GM18873 (cell line): ENCODE data around the gene C1orf198.

Source experiments
- ATAC-seq: cut with Tn5 transposase; IDR thresholded peaks from one replicate; pipeline ENCODE4 v1.9.1; 2021; ENCODE audit warnings: mild to moderate bottlenecking, moderate library complexity, moderate number of reproducible peaks; ENCODE audit not compliant: unreplicated experiment, low FRiP score

C1orf198 gene

DNA sequence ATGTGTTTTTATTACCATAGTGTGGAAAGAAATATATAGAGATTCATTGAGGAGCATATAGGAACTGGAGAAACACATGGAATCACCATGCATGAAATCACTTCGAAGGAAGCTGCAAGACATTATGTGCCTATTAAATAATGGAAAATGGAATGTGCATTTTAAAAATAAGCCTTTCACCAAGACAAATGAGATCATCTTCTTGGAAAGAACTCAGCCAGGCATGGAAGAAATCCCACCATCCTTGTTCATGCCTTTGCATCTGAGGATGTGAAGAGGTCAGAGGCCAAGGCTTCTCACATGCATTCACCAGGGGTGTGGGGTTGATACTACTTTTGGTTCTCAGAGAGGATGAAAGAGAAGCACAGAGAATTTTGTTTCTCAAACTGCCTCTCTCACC lies 50.0 kb downstream of the C1orf198 start:
- no peak for ATAC-seq

DNA sequence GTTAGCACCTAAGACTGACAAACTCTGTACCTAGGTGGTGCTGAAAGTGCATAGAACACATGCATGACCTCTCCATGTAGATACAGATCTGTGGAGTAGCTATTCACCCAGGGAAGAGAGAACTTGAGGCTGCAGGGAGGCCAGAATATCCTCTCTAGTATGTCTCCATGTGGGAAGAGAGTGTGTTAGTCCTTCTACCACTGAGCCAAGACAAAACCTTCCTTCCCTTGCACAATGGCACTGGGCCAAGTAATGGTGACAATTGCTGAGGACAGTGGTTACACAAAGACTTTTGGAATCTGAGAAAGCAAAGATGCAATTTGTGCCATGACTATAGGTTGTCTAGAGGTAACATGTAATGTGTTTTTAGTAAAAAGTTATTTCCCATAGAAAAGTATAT lies 52.3 kb downstream of the C1orf198 start:
- ATAC-seq, result no peak

DNA sequence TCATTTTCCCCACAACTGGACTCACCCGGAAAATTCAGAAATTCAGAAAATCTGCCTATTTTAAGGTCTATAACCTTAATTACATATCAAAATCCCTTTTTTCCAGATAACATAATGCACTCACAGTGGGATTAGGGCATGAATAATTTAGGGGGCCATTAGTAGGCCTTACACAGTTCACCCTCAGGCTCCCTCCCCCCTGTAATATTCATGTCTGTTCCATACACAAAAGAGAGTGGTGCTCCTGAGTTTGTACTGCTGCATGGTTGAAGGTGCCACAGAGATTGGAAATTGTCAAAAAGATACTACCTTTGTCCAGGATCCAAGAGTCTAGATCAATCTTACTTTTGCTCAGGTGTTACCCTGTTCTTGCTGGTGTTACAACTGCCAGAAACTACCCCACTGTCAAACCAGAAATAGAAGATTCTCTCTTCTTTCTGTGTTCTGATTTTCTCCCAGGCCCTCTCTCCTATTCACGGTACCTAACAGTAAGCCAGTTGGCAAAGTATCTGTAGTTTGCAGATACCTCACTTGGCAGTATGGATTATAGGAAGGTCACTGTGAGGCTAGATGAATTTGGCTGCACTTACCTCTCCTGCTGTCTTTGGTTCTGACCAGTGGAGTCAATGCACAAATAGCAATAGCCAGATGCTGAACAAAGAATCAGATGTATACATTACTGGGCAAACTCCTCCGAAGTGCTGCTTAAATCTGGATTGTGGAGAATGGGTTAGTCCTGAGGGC lies 53.2 kb downstream of the C1orf198 start:
- ATAC-seq, result no peak

DNA sequence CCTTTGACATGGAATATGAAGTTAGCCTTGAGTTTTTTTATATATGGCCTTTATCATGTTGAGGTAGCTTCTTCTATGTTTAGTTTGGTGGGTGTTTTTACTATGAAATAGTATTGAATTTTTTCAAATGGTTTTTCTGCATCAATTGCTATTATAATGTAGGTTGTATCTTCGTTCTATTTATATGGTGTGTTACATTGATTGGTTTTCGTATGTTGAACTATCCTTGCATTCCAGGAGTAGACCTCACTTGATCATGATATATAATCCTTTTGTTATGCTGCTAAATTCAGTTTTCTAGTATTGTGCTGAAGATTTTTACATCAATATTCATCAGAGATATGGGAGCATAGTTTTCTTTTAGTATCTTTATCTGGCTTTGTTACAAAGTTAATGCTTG lies 55.8 kb downstream of the C1orf198 start:
- ATAC-seq, result no peak

DNA sequence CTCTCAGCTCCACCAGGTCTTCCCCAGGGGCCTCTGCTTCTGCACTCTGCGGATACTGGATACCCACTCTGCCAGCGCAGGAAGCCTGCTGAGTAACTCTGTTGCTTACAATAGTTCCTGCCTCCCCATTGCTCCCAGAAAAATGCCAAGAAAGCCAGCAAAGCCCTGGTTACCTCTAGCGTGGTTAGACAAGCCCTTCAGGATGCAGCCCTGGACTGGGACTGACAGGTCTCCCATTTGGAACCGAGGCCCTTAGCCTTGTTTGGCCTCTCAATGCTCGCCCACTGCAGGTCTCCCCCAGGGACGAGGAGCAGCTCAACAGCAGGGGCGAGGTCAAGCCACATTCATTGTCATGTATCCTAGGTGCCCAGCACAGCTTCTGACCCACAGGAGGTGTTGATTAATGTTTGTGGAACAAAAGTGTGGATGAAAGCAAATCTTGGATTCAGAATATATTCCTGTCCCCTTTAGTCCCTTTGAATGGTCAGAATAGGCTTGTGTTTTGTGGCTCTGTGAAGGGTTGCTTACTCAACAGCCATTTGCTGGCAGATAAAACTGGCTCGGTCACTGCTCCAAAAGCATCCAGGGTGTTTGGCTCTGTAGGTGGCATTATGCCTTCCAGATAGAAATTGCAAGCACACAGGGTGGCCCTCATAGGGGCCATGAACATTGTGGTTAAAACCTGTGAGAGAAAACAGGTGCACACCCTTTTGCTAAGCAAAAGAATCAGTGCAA lies 58.9 kb downstream of the C1orf198 start:
- ATAC-seq, result no peak

DNA sequence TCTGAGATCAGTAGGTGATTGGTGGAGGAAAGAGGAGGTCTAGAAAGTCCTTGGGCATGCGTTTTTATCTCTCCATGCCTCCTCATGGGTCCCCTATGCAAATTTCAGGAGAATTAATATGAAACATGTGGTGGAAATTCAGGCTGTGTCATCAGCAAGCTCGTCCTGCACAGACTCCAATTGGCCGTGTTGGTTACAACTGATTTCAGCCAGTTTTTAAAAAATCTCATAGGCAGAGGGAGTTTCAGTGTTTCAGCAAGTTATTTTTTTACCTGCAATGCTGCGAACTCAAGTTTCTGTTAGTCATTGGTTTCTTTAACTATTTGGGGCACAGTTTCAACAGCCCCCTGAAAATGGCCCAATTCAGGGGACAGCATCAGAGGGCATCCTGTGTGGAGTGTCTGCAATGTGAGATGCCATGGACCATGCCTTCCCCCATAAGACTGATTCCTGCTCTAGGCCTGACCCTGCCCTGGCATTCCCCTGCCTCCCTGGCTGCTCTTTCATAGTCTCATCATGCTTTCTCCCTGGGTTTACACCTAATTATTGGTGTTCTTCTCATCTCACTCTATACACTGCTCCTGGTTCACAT lies 59.9 kb downstream of the C1orf198 start:
- ATAC-seq, result no peak

DNA sequence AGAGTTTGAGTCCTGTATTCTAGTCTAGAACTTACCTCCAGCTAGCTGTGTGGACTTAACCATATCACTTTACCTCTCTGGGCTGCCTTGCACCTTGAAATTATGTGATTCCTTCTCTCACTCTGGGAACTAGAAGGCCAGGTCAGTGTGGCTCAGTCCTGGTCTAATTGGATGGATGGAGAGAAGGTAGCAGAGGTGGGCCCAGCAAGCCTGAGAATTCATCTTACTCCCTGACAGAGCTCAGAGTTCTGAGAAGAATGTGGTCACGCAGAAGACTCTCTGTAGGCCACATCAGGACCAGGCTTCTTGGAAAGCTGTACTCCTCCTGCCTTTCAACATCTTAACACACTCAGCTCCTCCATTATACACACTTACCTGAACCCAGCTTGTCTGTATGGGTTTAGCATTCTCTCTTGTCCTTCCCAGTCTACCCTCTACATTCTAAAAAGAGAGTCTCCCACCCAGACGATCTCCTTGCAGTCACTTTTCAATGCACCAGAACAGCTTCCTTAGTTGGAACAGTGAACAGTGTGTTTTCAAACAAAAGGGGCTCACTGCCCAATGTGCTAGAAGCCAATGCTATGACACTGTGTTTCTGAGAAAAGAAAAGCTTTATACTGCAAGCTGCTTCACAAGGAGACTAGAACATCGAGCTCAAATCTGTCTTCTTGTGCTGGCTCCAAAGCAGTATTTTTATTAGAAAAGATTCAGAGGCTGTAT lies 60.6 kb downstream of the C1orf198 start:
- ATAC-seq, result no peak

DNA sequence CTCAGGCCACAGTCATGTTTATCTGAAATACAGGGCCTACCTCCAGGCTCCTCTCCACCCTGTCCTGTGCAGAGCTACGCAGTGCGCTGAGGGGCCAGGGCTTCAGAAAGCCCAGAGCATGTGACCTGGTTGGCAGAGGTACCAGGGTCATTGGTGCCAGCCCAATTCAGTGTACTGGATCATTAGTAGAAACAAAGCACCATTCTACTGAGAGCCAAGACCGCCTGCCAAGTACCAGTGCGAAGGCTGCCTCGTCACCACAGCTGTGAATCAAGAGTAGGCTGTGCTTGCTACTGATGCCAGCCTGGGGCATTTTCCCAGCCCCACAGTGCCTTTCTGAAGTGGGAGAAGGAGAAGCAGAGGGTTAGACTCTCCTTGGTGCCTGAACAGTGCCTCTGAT lies 61.3 kb downstream of the C1orf198 start:
- ATAC-seq, result no peak

DNA sequence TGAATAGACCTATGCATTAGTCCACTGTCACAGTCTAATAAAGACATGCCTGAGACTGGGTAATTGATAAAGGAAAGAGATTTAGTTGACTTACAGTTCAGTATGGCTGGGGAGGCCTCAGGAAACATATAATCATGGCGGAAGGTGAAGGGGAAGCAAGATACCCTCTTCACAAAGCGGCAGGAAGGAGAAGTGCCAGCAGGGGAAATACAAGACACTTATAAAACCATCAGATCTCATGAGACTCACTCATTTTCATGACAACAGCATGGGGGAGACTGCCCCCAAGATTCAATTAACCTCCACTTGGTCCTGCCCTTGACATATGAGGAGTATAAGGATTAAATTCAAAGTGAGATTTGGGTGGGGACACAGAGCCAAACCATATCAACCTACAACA lies 61.8 kb downstream of the C1orf198 start:
- no peak for ATAC-seq

DNA sequence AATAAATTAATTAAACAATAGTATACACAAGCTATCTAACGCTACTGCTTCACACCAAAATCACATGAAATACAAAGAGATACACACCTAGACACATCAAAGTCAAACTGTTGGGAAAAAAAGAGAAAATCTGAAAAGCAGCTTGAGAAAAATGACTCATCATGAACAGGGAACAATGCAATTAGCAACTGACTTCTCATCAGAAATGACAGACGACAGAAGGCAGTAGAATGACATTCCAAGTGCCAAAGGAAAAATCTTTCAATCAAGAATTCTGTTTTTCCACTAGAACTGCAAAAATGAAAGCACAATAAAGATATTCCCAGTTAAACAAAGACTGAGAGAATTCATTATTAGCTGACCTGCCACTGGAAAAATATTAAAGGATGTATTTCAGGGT lies 63.9 kb downstream of the C1orf198 start:
- no peak for ATAC-seq

DNA sequence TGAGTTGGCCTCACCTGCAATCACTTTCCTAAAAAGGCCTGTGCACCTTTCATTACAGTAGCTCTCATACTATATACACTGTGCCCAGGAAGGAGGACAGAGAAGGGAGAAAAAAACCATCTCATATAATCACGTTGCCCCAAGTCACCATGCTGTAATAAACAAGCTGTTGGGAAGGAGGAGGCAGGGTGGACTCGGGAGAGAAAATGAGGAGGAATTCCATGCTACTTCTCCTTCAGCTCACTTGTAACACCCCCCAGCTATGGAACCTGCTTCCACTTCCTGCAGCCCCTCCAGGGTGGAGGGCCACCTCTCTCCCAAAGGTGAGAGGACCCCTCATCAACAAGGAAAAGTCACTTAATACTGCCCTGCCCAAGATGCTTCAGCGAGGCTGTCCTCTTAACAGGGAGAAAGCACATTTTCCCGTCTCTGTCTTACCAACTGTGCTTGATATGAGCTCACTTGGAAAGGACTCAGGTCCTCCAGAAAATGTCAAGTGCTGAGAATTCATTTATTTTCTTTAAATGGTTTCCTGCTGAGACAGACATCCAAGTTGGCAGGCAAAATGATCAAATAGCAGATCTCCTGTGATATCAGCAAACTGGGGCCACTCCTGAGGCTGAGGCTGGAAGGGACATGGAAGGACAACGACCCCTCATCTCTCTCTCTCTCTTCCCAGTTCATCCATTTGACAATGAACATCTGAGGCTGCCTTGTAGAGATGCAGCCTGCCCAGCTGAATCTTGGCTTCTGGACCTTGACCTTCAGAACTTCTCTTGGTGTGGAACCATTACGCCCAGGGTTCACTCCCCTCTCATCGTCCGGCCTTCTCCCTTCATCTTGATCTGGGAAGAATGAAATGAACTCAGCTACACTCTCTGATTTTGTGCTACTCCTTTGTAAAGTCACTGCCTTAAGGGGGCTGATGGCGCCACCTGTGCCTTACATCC lies 67.2 kb downstream of the C1orf198 start:
- no peak for ATAC-seq

DNA sequence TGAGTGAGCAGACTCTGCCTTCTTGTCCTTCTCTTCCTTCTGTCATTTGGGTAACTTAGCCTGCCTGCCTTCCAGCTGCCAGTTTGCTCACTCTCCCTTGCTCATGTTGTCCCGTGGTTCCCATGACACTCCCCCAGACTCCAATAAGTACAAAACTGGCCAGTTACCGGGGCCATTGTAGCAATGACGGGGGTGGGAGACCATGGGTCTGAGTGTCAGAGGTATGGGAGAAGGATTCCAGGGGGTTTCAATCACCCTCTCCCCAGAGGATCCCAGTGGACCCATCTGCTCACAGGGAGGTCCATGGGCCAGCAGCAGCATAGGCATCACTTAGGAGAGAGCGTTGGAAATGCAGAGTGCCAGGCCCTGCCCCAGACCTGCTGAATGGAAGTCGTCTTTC lies 69.8 kb downstream of the C1orf198 start:
- no peak for ATAC-seq

DNA sequence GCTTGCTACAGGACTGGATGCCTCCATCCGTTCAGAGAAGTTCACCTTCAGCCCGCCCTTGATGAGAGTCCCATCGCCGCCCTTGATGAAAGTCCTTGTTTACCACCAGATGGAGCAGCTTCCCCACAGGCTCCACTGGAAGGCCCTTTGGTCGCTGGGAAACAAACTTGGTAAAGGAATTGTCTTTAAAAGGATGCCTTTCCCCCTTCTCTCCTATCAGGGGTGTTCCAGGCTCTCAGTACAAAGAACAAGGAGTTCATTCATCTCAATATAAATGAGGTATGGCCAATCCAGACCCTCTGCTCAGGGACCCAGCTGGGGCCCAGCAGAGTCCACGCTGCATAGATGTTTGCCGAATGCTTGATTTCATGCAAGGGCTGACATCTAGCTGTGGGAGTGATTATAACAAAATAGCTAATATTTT lies 70.4 kb downstream of the C1orf198 start:
- ATAC-seq, result no peak

DNA sequence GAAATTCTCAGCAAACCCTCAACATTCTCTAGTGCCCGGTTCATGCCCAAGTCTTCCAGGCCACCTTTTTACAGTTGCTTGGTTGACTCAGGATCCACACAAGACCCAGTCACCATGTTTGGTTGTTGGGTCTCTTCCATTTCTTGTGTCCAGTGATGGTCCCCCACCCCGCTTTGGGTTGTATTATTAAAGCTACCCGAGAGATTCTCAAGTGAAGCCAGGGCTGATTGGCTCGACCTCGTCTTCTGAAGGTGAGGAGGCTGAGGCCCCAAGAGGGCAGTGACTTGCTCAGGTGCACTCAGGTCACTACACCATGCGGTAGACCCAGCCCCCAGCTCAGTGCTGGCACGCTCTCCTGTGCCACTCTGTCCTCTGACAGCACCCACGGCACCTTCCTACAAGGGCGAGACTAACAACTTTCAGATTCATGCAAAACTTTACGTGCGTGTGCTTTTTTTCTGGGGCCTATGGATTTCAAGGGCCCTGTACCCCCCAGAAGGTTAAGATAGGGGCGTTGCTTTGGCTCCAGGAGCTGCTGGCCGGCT lies 70.9 kb downstream of the C1orf198 start:
- no peak for ATAC-seq

DNA sequence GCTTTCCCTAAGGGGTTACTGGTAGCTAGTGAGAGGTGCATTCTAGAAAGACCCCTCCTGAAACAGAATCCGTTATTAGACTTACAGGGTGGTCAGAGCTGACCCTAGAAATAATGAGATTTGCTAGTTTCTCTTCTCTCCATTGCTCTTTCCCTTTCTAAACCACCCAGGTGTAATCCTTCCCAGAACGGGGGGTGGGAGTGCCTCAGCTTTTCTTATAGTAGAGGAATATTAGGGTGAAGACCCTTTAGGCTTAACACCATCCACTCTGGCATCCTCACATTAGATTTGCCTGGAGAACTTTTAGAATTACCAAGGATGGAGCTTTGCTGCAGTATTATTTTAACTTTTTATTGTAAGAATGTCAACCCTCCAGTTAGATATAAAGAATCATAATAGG lies 71.7 kb downstream of the C1orf198 start:
- no peak for ATAC-seq

DNA sequence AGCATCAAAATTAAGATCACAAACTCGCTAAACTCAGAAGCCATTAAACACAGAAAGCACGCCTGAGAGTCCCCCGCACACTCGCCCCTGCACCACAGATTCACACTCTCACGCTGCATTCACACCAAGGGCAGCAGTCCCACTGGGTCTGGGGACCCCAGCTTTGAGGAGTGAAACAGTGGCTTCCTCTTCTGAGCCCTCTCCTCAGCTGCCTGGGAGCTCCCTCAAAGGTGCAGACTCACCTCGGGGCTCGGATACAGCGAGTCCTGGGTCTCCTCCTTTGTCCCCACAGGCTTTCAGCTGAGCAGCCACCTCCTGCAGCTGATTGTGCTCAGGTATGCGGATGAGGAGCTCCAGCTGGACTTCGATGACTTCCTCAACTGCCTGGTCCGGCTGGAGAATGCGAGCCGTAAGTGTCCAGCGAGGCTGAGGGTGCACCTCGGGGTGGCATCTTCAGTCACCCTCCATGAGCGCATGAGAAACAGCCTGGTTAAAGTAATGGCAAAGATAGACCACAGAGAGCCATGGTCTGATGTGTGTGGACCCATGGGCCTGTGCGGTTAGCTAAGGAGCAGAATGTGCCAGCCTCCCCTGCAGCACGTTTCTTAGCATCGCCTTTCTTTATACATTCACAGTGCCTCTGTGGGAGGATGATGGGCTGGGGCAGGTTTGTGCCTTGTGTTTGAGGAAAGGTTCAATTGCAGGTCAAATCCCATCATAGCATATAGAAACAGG lies 73.3 kb downstream of the C1orf198 start:
- no peak for ATAC-seq

DNA sequence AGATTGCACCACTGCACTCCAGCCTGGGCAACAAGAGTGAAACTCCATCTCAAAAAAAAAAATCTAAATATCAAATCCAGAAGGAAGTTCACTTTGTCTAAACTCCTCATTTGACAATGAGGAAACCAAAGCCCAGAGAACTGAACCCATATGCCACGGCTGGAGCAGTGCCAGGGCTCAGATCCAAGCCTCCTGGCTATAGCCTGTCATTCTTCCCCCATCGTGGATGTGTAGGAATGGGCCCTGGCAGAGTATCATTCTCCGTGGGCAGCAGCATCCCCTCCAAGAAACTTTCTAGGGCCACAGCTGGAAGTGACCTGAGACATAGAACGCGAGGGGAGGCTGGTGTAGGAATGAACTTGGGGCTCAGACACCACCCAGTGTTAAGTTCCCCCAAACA lies 73.9 kb downstream of the C1orf198 start:
- no peak for ATAC-seq

DNA sequence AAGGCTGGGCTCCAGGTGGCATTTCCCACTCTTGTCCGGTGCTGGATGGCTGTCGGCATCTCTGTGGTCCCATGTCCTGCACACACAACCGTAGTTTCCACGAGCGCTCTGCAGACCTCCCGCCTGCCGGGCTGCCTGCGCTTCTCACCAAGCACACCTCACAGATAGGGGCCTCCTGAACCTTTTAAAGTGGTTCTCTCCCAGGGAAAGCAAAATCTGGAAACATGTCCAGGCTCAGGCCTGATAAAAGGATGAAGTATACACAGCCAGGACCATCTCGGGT lies 74.9 kb downstream of the C1orf198 start:
- no peak for ATAC-seq

DNA sequence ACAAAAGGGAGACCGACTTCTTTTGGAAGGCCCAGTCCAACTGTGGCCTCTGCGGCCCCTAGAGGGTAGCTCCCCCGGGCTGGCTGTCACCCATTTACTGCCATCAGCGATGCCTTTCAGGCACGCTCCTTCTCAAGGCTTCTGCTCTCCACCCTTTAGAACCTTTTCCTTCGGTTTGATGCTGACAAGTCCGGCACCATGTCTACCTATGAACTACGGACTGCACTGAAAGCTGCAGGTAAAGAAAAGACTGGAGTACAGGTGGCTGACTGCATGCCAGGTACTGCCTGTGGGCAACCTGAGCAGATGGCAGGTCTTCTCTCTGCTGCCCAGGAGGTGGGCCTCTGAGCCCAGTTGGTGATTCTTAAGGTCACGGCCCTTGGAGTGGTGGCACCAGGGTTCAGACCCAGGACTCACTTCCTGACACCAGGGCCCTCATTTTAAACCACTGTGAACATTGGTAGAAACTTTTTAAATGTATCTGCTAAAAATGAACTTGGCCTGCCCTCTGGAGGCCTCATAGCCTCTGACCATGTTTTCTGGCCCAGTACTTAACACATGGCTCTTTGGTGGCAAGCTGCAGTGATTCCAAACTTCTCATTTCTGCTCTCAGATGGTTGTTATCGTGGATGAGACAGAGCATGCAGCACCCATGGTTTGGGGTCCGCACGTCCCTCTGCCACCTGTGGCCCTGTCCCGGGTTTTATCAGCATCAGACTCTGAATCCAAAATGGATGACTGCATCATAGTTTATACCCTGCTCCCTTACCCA lies 75.4 kb downstream of the C1orf198 start:
- ATAC-seq, result no peak
